ACC112 (cell line): ENCODE results near the gene KCNK10.

Source experiments
- H2AFZ ChIP-seq: fragments of 200-600 bp; sonication (generic); one replicate; pipeline ENCODE4 v1.6.0; 2017; ENCODE audit warnings: antibody characterized with exemption, low read length; ENCODE audit not compliant: unreplicated experiment
- H3K27ac ChIP-seq: fragments of 200-600 bp; sonication (generic); 2 replicates; pipeline ENCODE4 v1.5.1; 2014; ENCODE audit warnings: low read depth, mild to moderate bottlenecking, antibody characterized with exemption, low read length, moderate library complexity
- H3K27me3 ChIP-seq: fragments of 200-600 bp; sonication (generic); 2 replicates; pipeline ENCODE4 v1.6.1; 2014; ENCODE audit warnings: mild to moderate bottlenecking, antibody characterized with exemption, low read length, moderate library complexity, mixed read lengths; ENCODE audit not compliant: insufficient read depth
- H3K36me3 ChIP-seq: fragments of 200-600 bp; sonication (generic); 2 replicates; pipeline ENCODE4 v1.6.1; 2016; ENCODE audit warnings: mild to moderate bottlenecking, antibody characterized with exemption, low read length, moderate library complexity, mixed read lengths; ENCODE audit not compliant: insufficient read depth
- H3K4me1 ChIP-seq: fragments of 200-600 bp; sonication (generic); one replicate; pipeline ENCODE4 v1.6.1; 2016; ENCODE audit warnings: low read length, mixed read lengths; ENCODE audit not compliant: insufficient read depth, unreplicated experiment, control insufficient read depth
- H3K4me3 ChIP-seq: fragments of 200-600 bp; sonication (generic); 2 replicates; pipeline ENCODE4 v1.5.1; 2014; ENCODE audit warnings: mild to moderate bottlenecking, low read depth, low read length
- H3K79me2 ChIP-seq: fragments of 200-600 bp; sonication (generic); one replicate; pipeline ENCODE4 v1.6.0; 2016; ENCODE audit warnings: low read length; ENCODE audit not compliant: control insufficient read depth, unreplicated experiment, insufficient read depth

The KCNK10 gene

GRCh38 chr14:88299865-88300530 is 23.1 kb downstream of the KCNK10 start:
- H3K27me3 ChIP-seq, result peaks cover 9% of the 10 kb centered on the region
- no peaks in the 10 kb centered on the region for H3K4me1 ChIP-seq
- H3K27ac ChIP-seq, result no peak overlapping the region
- H3K36me3 ChIP-seq, result no peaks in the 10 kb centered on the region
- no peak overlapping the region for H2AFZ ChIP-seq
- no peaks in the 10 kb centered on the region for H3K79me2 ChIP-seq
- no peak overlapping the region for H3K4me3 ChIP-seq

- Histone ChIP-seq H3K36me3 (no peaks in the 10 kb centered on the region), H3K4me3 (no peak overlapping the region), H3K79me2 (no peaks in the 10 kb centered on the region), H3K27ac (no peak overlapping the region), H3K4me1 (no peaks in the 10 kb centered on the region), H3K27me3 (peaks cover 9% of the 10 kb centered on the region), H2AFZ (no peak overlapping the region)
Observed at GRCh38 chr14:88297306-88297705, 25.8 kb downstream of the KCNK10 start.

GRCh38 chr14:88296351-88296750 is 26.7 kb downstream of the KCNK10 start:
- Histone ChIP-seq H3K4me3 (no peak overlapping the region), H3K36me3 (no peaks in the 10 kb centered on the region), H3K79me2 (no peaks in the 10 kb centered on the region), H3K27me3 (peaks cover 9% of the 10 kb centered on the region), H3K4me1 (no peaks in the 10 kb centered on the region), H3K27ac (no peak overlapping the region), H2AFZ (no peak overlapping the region)

- Histone ChIP-seq H3K4me3 (no peak overlapping the region), H2AFZ (no peak overlapping the region), H3K79me2 (no peaks in the 10 kb centered on the region), H3K27me3 (no peaks in the 10 kb centered on the region), H3K4me1 (no peaks in the 10 kb centered on the region), H3K36me3 (no peaks in the 10 kb centered on the region), H3K27ac (no peak overlapping the region)
Observed at GRCh38 chr14:88289996-88290395, 33.1 kb downstream of the KCNK10 start.

GRCh38 chr14:88289234-88289633 is 33.8 kb downstream of the KCNK10 start:
- Histone ChIP-seq H3K27ac (no peak overlapping the region), H3K79me2 (no peaks in the 10 kb centered on the region)

GRCh38 chr14:88286309-88286708 is 36.8 kb downstream of the KCNK10 start:
- peaks cover 12% of the 10 kb centered on the region for H3K27me3 ChIP-seq
- no peak overlapping the region for H3K27ac ChIP-seq

More at GRCh38 chr14:88289234-88289633, 33.8 kb downstream of the KCNK10 start:
- no peaks in the 10 kb centered on the region for H3K36me3 ChIP-seq
- no peak overlapping the region for H2AFZ ChIP-seq
- no peaks in the 10 kb centered on the region for H3K4me1 ChIP-seq
- no peaks in the 10 kb centered on the region for H3K27me3 ChIP-seq
- H3K4me3 ChIP-seq, result no peak overlapping the region

GRCh38 chr14:88281447-88281846 is 41.6 kb downstream of the KCNK10 start:
- no peaks in the 10 kb centered on the region for H3K36me3 ChIP-seq
- no peak overlapping the region for H3K4me3 ChIP-seq
- H3K79me2 ChIP-seq, result no peaks in the 10 kb centered on the region
- no peak overlapping the region for H3K27ac ChIP-seq
- no peaks in the 10 kb centered on the region for H3K4me1 ChIP-seq
- peaks cover 12% of the 10 kb centered on the region for H3K27me3 ChIP-seq
- no peak overlapping the region for H2AFZ ChIP-seq

More at GRCh38 chr14:88286309-88286708, 36.8 kb downstream of the KCNK10 start:
- H3K4me1 ChIP-seq, result no peaks in the 10 kb centered on the region
- no peak overlapping the region for H2AFZ ChIP-seq
- no peaks in the 10 kb centered on the region for H3K79me2 ChIP-seq
- no peak overlapping the region for H3K4me3 ChIP-seq
- no peaks in the 10 kb centered on the region for H3K36me3 ChIP-seq

GRCh38 chr14:88276923-88277596 is 46.0 kb downstream of the KCNK10 start:
- no peak overlapping the region for H2AFZ ChIP-seq
- H3K27me3 ChIP-seq, result peaks cover 7% of the 10 kb centered on the region; the same call in 1 of the 2 replicates
- H3K4me3 ChIP-seq, result no peak overlapping the region
- no peak overlapping the region for H3K27ac ChIP-seq
- H3K36me3 ChIP-seq, result no peaks in the 10 kb centered on the region
- H3K4me1 ChIP-seq, result no peaks in the 10 kb centered on the region
- no peaks in the 10 kb centered on the region for H3K79me2 ChIP-seq

- H2AFZ ChIP-seq, result no peak overlapping the region
- no peaks in the 10 kb centered on the region for H3K36me3 ChIP-seq
- no peaks in the 10 kb centered on the region for H3K4me1 ChIP-seq
- H3K79me2 ChIP-seq, result no peaks in the 10 kb centered on the region
- no peak overlapping the region for H3K27ac ChIP-seq
- H3K27me3 ChIP-seq, result peaks cover 11% of the 10 kb centered on the region; the same call in 1 of the 2 replicates
- H3K4me3 ChIP-seq, result no peak overlapping the region
Observed at GRCh38 chr14:88272390-88273269, 50.4 kb downstream of the KCNK10 start.

- no peak overlapping the region for H2AFZ ChIP-seq
- H3K4me1 ChIP-seq, result no peaks in the 10 kb centered on the region
- no peak overlapping the region for H3K27ac ChIP-seq
- H3K27me3 ChIP-seq, result peaks cover 11% of the 10 kb centered on the region; the same call in 1 of the 2 replicates
- H3K79me2 ChIP-seq, result no peaks in the 10 kb centered on the region
- no peak overlapping the region for H3K4me3 ChIP-seq
- H3K36me3 ChIP-seq, result no peaks in the 10 kb centered on the region
Observed at GRCh38 chr14:88271205-88271604, 51.9 kb downstream of the KCNK10 start.
